T follicular helper cell (primary cell): Measurements from ENCODE around the gene TGM6.
A peak's percentile ranks its signal among the peaks of the same experiment; 100 is the strongest.

Experiments used
- DNase-seq: peaks from one replicate; pipeline ENCODE4 v3.0.0-alpha.2; 2020; ENCODE audit warnings: low read depth

Gene TGM6

DNA sequence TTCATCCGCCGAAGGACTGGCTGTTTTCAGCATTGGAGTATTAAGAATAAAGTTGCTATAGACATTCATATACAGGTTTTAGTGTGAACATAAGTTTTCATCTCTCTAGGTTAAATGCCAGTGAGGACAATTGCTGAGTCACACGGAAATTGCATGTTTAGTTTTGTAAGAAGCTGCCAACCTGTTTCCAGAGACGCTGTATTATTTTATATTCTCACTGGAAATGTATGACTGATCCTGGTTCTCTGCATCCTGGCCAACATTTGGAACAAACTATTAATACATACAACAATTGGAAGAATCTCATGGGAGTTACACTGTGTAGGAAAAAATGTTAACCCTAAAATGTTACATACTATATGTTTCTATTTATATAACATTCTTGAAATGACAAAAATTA, 16.7 kb upstream of the TGM6 start:
- DNase-seq: no peak

DNA sequence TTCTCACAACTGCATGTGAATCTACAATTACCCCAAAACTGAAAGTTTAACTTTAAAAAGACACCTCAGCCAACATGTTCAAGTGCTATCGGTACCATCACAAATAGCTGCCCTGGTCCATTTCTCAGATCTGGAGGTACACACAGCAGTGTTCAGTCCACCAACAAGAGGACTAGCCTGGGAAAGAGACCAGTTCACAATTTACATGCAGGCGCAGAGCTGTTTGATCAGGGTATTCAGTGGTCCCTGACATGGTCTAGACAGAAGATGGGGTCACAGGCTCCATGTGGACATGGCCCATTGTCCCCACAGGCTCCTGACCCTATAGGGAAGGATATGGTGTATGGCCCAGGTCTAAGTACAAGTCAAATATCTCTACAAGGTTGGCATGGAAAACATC, 15.6 kb upstream of the TGM6 start:
- no peak for DNase-seq

DNA sequence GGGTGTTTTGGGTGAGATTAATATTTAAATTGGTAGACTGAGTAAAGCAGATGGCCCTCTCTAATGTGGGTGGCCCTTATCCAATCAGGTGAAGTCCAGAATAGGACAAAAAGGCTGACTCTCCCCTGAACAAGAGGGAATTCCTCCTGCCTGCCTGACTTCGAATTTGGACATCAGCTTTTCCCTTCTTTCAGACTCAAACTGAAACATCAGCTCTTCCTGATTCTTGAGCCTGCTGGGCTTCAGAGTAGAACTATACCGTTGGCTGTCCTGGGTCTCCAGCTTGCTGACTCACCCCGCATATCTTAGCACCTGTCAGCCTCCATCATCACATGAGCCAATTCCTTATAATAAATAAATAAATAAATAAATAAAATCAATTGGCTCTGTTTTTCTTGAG, 15.0 kb upstream of the TGM6 start:
- no peak for DNase-seq

DNA sequence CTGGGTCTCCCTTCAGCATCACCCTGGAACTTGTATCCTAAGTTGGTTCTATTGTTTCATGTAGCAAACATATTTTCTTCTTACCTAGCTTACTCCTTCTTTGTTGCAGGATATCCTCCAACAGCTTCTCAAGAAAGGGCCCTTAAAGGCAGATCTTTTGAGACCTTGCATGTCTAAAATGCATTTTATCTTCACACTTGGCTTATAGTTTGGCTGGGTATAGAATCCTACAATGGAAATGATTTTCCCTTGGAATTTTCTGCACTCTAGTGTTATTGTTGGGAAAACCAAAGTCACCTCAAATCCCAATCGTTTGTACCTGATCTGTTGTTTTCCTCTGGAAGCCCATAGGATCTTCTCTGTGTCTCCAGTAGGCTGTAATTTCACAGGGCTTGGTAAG, 12.1 kb upstream of the TGM6 start:
- no peak for DNase-seq

DNA sequence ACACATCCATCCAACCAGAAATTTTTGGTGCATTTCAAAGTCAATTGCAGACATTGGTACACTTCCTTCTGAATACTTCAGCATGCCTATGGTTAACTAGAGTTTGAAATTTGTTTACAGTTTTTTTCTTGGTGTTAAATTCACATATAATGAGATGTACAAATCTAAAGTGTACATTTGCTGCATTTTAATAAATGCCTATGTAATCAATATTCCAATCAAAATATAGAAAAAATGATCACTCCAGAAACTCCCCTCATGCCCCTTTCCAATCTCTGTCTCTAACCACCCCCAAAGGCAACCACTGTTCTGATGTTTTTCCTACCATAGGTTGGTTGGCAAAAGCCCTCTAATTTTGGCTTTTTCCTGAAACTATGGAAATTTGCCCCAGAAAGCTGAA, 7.6 kb upstream of the TGM6 start:
- no peak for DNase-seq

DNA sequence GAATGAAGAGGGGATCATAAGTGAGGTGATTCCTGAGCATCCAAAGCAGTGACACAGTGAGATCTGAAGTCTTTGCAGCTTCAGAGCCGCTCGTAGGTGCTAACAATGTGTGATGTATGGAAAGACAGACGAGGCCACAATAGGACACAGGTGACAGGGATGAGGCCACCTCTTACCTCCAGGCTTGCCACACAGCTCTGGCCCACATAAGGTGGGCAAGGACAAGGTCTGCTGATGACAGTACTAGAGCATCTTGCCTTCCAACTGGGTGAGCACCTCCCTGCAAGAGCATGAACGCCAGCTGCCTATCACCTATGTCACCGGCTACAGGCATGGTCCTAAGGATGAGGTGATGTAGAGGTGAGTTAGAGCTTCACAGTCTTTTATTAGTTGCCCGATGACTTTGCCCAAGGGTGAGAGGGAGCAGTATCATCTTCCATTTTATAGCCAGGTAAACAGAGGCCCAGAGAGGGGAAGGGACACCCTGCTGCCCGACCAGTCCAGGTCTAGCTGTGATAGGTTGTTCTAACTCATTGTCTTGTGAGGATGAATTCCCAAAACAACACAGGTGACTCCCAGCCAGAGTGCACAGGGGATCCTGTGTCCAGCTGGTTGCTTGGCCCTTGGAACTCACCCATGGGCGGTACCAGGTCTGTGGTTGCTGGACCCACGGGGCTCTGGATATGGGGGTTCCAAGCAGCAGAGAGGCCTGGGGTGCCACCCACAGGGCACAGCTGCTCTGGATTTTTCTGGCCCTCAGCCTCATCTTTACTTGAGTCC, 6.2 kb upstream of the TGM6 start:
- no peak for DNase-seq

DNA sequence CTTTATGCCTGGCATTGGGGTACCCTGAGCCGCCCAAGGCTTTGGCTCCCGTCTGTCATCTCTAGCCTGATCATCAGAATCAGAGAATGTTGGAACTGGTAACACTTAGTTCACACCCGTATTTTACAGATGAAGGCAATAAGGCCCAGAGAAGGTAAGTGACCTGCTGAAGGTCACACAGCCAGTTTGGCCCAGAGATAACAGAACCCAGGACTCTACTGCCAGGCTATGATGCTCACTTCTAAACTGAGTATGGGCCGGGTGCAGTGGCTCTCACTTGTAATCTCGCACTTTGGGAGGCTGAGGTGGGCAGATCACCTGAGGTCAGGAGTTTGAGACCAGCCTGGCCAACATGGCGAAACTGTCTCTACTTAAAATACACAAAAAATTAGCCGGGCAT, 1.8 kb upstream of the TGM6 start:
- no peak for DNase-seq

DNA sequence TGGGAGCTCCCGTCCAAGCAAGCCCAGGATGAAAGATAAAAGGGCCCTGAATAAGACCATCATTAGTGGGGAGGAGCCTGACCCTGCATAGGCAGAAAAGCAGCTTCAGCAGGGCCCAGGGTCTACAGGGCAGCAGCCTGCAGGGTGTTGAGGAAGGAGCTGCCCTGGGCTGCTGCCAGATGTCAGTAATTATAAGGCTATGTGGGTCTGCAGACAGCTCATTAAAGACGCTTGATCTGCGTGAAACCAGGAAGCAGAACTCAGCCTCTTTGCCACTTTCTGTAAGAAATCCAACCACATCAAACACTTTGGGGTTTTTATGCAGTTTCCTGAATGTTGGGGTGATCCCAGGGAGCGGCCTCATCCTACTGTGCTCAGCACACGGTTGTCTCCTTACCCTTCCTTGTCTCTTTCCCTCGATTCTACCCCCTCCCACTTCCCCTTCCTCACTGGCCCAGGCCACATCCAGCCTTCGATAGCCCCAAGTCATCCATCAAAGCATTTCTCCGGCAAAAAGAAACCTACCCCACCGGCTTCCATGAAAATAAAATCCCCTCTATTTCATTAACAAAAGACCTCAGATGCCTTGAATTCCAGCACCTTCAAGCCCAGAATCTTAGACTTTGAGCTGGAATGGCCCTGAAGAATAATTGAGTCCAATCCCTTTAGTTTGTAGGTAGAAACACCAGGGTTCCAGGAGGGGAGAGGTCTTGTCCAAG, 1.0 kb upstream of the TGM6 start:
- DNase-seq: no peak

DNA sequence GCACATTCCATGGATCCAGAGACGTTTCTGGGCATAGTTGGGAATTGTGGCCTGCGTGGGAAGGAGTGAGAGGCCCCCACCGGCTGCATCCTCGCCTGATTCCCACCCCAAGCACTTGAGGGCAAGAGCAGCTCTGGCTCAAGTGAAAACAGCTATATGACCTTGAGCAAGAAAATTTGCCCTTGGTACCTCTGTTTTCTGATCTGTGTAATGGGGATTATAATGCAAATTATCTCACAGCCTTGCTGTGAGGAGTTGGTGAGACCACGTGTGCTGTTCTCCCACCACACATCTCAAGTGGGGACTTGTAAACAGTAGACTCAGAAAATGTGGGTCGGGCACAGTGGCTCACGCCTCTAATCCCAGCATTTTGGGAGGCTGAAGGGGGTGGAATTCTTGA, 602 bp downstream of the TGM6 start:
- DNase-seq: no peak

DNA sequence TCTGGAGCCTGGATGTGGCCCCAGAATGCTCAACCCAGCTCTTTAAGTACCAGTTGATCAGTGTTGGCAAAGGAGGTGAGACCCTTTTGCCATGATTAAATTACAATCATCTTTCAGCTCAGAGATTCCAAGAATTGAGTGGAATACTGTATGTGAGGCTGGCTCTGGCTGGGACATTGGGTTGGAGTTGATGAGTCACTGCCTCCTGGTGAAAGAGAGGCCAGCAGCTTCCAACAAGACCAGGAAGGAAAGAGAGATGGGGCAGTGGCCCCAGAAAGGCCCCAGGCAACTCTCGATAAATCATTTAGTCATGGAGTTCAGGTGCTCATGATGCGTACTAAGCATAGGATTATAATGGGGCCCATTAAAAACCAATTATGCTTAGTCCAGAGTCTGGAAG, 2.1 kb downstream of the TGM6 start:
- no peak for DNase-seq

DNA sequence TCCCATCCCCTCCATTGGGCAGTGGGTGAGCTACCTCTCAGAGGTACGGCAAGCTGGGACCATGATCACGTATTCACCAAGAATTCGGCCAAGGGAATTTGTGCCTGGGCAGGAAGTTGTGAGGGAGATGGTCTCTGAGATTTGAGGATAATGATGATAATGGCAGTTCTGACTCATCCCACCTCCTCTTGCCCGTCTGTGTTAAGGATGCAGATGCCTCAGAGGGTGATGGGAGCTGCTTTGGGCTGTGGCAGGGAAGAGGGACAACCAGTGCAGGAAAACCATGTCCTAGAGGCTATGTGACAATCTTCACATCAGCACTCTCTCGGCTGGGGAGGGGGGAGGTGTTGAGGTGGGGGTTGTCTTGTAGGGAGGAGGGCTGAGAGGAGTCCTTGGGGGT, 4.3 kb downstream of the TGM6 start:
- DNase-seq: no peak

DNA sequence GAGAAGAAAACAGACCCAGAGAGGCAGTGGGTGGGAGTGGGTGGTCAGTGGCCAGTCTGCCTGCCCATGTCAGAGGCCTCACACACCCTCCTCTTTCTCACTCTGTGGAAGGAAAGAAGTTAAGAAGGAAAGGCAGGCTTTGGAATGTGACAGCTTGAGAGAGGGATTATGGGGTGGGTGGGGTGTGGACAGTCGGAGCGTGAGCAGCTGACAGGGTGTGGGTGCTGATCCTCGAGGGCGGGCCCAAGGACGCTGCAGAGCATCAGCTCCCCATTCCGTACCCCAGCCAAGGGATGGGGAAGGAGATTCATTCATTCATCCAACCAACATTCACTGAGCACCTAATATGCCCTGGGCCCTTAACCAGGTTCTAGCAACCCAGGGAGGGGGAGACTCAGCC, 4.8 kb downstream of the TGM6 start:
- DNase-seq: no peak

DNA sequence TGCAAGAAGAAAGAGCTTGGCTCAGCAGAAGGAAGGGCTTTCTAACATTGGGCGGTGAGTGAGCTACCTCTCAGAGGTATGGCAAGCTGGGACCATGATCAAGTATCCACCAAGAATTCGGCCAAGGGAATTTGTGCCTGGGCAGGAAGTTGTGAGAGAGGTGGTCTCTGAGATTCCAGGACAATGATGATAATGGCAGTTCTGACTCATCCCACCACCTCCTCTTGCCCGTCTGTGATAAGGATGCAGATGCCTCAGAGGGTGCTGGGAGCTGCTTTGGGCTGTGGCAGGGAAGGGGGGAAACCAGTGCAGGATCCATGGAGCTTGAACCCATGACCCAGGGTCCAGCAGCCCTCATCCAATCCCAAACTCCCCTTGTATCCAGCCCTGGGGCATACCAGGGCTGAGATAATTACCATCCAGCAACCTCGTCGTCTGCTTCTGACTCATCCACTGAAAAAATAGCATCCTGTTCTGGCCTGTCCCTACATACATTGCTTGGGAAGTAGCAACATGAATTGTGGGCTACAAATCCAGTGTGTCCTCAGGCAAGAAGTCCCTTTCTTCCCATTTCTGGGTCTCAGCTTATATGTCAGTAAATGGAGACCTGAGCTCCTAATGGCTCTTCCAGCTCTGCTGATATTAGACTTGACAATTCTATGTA, 5.9 kb downstream of the TGM6 start:
- DNase-seq: no peak

DNA sequence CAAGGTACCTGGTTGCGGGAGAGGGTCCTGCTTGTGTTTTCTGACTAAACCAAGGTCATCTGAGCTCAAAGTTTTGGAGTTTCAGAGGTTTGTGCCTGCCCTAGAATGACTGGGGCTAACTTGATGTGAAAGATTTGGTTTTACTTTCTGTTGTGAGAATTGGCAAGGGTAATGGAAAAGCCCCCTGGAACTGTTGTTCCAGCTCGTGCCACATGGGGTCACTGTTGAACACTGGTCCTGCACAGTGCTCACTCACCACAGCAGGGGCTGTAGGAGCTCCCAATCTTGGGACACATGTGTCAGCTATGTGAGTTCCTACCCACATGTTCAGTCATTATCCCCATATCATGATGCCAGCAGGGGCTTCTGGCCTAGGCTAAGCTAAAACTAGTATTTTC, 6.5 kb downstream of the TGM6 start:
- peak; percentile 4 for DNase-seq

DNA sequence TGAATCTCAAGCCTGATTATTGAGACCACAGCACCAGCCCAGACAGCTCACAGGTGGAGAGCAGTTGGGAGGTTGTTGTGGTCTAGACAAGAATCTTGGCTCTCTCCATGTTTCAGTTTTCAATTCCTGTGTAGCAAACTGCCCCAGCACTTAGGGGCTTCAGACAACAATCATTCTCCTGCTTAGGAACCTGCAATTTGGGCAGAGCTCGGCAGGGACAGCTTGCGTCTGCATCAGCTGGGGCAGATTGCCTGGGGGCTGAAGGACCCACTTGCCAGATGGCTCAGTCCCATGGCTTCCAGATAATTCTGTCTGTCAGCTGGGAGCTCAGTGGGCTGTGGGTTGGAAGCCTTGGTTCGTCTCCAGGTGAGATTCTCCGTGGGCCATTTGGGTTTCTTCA, 6.9 kb downstream of the TGM6 start:
- no peak for DNase-seq

DNA sequence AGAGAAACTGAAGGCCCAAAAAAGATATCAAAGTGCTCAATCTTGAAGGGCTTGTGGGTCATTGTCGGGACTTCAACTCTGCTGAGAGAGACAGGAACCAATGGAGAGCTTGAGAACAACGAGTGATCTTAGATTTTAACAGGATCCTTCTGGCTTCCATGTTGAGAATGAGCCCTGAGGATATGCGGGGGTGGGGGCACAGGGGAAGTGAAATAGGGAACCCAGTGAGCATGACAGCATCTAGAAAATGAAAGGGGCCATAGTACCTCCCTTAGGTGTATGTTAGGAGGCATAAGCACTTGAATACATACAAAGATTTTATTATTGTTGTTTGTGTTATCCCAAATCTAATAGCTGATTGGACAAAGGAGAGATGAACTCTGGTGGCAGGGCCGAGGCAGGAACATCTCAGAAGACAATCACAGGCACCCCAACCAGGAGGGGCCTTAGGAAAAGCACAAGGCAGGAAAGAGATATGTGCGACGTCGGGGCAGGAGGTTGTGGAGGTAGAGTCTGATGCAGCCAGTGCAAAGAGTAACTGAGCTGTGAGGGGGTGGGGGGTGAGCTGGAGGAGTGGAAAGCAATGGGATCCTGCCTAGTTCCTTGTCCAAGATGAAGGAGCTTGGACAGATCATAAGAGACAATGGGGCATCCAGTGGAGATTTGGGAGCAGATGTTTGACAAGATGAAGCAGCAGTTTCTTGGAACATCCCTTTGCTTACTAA, 10.4 kb downstream of the TGM6 start:
- no peak for DNase-seq

DNA sequence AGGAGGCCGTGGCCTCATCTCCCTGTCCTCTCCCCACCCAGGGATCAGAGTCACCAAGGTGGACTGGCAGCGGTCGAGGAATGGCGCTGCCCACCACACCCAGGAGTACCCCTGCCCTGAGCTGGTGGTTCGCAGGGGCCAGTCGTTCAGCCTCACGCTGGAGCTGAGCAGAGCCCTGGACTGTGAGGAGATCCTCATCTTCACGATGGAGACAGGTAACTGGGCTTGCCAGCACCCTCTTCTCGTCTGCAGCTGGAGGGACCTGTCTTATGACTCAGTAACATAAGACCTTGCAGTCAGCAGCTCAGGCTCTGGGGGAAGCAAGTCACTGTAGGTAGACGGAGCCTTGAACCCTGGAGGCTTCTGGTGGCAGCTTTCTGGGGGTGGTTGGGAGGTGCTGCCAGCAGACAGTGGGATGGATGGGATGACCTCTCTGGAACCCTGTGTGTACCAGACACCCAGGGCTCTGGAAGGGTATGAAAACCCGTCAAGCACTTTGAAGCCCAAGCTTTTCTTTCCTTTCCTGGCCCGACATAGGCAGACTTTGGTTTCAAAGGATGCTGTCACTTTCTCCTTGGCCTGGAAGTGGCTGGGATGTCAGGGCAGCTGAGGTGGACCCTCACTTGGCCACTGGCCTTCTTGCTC, 13.8 kb downstream of the TGM6 start:
- DNase-seq: no peak

DNA sequence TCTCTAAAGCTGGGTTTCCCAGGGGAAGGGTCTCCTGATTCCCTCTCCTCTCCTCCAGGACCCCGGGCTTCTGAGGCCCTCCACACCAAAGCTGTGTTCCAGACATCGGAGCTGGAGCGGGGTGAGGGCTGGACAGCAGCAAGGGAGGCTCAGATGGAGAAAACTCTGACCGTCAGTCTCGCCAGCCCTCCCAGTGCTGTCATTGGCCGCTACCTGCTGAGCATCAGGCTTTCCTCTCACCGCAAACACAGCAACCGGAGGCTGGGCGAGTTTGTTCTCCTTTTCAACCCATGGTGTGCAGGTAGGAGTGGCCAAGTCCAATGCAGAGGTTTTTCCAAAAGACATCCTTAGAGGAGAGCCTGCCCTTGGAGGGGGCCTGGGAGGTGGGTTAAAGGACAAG, 14.4 kb downstream of the TGM6 start:
- DNase-seq: no peak

DNA sequence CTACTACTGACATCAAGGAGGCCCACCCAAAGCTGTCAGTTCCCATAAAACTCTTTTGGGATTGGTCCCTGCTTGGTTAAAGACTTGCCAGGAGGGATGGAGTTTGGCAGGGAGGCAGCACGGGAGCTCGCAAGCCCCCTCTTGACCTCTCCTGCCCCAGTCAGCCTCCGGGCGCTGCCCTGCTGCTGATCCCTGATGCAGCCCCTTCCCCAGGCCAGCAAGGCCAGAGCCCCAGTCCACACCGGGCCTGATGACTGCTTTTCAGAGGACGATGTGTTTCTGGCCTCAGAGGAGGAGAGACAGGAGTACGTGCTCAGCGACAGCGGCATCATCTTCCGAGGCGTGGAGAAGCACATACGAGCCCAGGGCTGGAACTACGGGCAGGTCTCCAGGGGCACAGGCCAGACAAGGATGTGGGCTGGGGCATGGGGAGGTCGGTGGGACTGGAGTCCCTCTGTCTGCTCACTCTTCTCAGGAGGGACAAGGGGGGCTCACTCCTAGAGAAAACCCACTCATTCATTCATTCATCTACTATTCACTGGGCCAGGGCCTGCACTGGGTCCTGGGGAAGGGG, 15.6 kb downstream of the TGM6 start:
- DNase-seq: no peak

DNA sequence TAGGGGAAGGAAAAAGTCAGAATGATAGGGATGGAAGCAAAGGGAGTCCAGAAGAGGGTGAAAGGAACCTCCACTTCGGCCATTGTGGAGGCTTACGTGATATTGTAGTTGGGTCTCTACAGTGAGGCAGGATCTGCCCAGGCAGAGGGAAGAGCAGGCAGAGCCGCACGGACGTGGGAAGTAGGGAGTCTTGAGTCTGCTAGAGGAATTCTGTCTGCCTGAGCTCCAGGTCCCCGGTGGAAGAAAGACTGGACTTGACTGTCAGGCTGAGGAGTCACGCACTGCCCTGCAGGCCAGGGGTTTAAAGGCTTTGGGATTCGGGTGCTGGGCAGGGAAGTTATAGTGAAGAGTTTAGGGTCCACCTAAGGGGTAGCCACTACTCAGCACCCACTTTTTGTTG, 16.4 kb downstream of the TGM6 start:
- no peak for DNase-seq

DNA sequence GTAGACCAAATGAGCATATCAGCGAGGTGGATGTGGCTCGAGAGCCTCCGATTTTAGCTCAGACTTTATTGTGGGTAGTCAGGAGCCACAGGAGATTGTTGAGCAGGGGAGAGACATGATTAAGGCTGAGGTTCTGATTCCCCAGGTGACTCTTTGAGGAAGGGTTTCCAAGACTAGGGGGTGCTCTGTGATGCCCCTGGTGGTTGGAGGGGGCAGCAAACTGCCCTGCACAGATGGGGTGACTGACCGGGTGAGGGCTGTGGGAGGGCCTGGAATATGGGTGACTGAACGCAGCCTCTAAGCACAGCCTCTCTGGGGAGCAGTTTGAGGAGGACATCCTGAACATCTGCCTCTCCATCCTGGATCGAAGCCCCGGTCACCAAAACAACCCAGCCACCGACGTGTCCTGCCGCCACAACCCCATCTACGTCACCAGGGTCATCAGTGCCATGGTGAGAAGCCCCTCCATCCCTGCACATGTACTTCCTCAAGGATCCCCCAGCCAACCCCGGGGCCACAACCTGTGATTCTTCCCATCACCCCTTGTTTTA, 17.0 kb downstream of the TGM6 start:
- DNase-seq: no peak
